GOT3 (cell line): ENCODE results near the gene TMEM63C.

Experiments used
- DNase-seq: peaks from one replicate; lab custom pipeline; 2025; ENCODE audit warnings: mixed read lengths; lab: John Stamatoyannopoulos, UW

The TMEM63C gene

DNA sequence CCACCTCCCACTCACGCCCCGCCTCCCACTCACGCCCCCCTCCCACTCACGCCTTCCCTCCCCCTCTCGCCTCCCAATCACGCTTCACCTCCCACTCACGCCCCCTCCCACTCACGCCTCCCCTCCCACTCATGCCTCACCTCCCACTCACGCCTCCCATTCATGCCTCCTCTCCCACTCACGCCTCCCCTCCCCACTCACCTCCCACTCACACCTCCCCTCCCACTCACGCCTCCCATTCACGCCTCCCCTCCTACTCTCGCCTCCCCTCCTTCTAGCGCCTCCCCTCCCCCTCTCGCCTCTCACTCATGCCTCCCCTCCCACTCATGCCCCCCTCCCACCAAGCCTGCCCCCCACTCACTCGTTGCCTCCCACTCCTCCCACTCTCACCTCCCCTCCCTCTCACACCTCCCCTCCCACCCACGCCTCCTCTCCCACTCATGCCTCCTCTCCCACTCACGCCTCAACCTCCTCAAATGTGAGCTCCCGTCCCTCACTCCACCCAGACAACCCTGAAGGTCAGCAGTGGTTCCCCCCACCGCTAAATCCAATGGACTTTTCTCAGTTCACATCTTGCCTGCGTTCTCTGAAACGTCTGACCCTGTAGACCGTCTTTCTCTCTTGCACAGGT, 39.8 kb downstream of the TMEM63C start:
- DNase-seq: no peak

DNA sequence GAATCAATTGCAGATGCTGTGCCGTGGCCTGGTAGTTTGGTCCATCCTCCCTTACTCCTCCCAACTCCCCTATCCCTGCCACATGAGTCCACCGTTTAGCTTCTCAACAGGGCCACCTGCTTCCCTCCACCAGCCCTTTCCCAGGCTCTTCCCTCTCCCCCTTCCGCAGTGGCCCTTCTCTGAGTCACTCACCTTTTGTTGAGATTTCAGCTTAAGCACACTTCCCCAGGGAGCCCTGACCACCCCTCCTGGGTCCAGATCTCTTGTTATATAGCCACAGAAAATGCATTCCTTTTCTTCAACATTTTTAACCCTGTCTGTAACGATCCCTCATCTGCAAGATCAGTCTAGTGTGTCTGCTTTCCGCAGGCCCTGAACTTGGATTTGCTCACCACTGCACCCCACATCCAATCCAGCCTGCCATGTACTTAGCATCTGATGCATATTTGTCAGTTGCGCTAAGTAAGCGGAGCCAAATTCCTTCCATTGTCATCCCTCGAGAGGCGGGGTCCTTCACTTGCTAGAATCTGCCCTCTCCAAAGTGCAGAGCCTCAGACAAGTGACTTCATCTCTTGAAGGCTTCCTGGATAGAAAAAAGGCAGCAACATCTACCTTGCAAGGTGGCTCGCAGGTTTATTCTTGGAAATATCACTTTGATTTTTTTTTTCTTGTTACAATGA, 41.1 kb downstream of the TMEM63C start:
- DNase-seq: no peak

DNA sequence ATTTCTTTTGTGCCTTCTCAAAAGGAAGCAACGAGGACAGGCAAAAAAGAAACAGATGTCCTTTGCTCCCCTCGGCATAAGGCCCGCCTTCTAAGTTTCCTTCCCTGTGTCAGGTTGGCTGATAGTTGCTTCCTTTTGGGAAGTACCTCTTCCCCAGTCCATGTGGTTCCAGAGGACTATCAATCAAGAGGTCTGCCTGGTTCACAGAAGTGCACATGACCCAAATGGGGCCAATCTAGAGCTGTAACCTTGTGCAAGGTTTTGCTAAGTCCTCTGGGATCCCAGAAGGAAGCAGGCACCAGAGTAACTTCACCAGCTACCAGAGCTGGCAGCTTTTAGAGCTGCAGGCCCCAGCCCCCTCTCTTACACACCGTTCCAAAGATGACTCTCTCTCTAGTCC, 42.6 kb downstream of the TMEM63C start:
- no peak for DNase-seq

- DNase-seq: no peak
Observed at GRCh38 chr14:77225254-77225653, 43.7 kb downstream of the TMEM63C start.

GRCh38 chr14:77225892-77226557, 44.4 kb downstream of the TMEM63C start:
- DNase-seq: no peak

DNA sequence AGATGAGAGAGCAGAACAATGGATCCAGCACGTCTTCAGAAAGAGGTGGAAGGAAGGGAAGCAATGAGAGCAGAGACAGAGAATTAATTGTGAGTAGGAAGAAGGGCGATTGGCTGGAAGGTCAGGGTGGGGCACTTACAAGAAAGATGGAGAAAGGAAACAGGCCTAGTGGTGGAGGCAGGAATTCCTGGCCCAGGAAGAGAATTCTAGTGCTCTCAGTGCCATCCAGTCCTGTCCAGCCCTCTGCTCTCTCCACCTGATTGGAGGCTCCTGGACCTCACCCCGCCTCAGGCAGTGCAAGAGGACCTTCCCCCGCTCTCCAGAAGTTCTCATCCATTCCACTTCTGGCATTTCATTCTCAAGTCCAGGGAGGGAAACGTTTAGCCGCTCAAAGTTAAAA, 46.5 kb downstream of the TMEM63C start:
- DNase-seq: no peak

- no peak for DNase-seq
Observed at GRCh38 chr14:77230914-77231313, 49.3 kb downstream of the TMEM63C start.

DNA sequence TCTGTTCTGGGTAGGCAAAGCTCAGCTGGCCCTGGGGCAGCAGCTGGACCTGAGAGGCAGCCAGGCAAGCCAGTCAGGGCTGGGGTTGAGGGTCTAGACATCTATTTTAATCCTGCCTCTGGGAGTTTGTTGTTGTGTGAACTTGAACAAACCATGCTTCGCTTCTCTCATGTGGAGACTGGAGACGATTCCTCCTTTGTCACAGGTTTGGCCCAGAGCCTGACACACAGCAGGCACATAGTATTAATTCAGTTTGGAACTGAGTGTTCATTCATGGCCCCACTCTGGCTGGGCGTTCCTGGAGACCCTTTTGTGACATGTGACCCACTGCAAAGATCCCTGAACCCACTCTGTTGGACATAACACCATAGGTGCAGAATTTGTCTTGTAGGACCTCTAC, 50.1 kb downstream of the TMEM63C start:
- no peak for DNase-seq

GRCh38 chr14:77236814-77237213, 55.2 kb downstream of the TMEM63C start:
- no peak for DNase-seq

GRCh38 chr14:77238356-77238755, 56.8 kb downstream of the TMEM63C start:
- no peak for DNase-seq

DNA sequence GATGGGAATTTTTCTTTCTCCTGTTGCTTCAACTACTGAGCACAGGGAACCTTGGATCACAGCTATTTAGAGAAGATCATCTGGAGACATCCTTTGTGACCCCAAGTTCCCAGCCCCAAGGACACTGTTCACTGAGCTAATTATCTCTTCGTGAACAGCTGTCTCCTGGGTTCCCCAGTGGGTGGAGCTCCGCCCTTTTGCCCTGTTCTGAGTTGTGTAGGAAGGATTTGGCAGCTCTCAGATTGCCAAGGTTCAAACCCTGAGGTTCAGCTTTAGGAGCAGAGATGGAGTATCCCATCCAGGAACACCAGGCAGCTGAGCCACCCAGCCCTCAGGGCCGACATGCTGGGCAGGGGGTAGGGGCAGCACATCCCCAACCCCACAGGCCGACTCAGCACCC, 57.4 kb downstream of the TMEM63C start:
- no peak for DNase-seq

- DNase-seq: no peak
Observed at GRCh38 chr14:77239412-77239811, 57.8 kb downstream of the TMEM63C start.

GRCh38 chr14:77240336-77240915, 58.8 kb downstream of the TMEM63C start:
- DNase-seq: no peak

- no peak for DNase-seq
Observed at GRCh38 chr14:77241955-77242354, 60.4 kb downstream of the TMEM63C start.

GRCh38 chr14:77242752-77243151, 61.2 kb downstream of the TMEM63C start:
- DNase-seq: no peak

DNA sequence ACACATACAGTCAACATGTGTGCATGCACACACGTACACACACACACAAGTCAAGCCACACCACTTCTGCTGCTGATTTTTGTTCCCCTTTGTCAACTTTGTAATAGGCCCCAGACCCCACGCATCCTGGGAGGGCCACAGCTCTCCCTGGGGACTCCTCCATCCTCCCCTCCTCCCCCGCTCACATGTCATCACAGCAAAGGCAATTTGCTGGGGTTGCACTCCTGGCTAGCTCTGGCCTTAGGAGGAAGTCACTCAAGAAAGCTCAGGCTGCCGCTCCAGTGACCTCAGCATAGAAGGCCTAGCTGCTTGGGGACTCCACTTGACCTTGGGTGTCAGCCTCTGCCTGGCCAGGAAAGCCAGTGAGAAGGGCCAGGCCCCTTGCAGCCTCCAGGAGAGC, 62.3 kb downstream of the TMEM63C start:
- no peak for DNase-seq

DNA sequence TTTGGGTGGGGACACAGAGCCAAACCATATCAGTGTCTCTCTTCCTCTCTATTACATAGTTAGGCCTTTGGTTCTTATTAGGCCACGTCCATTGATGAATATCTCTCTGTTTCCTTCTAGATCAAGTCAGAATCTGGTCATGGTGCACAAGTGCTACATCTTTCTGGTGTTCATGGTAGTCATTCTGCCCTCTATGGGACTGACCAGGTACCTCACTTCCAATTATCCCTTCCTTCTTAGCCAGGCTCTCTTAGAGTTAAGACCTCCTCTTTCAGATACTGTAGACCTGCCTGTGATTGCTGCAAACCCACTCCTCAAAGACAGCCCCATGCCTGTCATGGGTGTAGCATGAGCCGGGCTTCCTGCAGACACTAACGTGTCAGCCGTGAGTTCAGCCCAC, 64.2 kb downstream of the TMEM63C start:
- DNase-seq: no peak

- DNase-seq: no peak
Observed at GRCh38 chr14:77246784-77247183, 65.2 kb downstream of the TMEM63C start.

DNA sequence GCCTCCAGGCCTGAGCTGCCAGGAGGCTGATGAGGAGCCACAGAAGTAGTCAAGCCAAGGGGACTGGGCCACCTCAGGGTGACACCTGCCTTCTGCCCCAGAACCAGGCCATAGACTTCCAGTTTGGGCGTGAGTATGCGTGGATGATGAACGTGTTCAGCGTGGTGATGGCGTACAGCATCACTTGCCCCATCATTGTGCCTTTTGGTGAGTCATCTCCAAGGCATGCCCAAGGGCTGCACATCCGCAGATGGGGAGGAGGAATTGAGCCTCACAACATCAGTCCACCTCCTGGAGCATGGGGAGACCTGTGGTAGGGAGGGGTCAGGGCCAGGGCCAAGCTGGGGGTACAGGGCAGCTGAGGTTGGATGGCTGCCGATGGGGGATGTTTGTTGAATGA, 67.1 kb downstream of the TMEM63C start:
- DNase-seq: no peak

- DNase-seq: no peak
Observed at GRCh38 chr14:77249286-77249685, 67.7 kb downstream of the TMEM63C start.

GRCh38 chr14:77250927-77251326, 69.3 kb downstream of the TMEM63C start:
- DNase-seq: no peak

DNA sequence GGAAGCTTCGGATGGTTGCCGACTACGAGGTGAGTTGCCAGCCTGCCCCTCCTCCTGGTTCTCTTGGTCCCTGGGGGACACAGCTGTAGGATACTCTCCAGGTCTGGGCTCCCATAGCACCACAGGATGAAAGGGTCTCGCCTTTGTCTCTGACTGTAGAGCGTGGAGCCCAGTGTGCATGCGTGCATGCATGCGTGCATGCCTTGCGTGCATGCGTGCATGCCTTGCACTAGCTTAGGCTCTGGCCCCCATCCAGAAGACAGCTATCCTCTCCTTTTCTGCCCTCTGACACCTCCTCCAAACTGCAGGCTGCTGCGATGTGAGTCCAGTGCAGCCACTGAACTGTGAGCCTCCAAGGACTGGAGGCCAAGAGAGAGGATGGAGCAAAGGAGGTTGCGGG, 70.3 kb downstream of the TMEM63C start:
- DNase-seq: no peak
